ENCODE data around the gene GRK5. TPM values are rescaled to one million over a fixed set of nuclear protein-coding genes. Genes with fewer than 3 reads are reported as not detected.

The GRK5 gene
- total RNA-seq, 1 experiment from 2014 or later, result 1.2 TPM

- no peak overlapping the region for H2BK12ac ChIP-seq (ENCODE audit: insufficient read length, low read depth, low read length)
- H3K4me2 ChIP-seq (ENCODE audit: insufficient read depth, insufficient read length, low read length), result peak overlapping the region; percentile 92
- DNase-seq, result no peak
- no peak overlapping the region for H2BK5ac ChIP-seq (ENCODE audit: insufficient read length, low read length)
- no peaks in the 10 kb centered on the region for H3K79me2 ChIP-seq (ENCODE audit: insufficient read depth, low read length)
- H3K14ac ChIP-seq (ENCODE audit: insufficient read depth, low read length), result peak overlapping the region; percentile 39; the same call in 1 of the 2 replicates
- H2AFZ ChIP-seq (ENCODE audit: low read length), result no peak overlapping the region
- no peaks in the 10 kb centered on the region for H4K20me1 ChIP-seq (ENCODE audit: control insufficient read depth, insufficient read depth, insufficient read length)
- no peak overlapping the region for H2AK5ac ChIP-seq (ENCODE audit: insufficient read length, low read length)
- H3K18ac ChIP-seq (ENCODE audit: insufficient read length, low read depth, low read length), result no peak overlapping the region
- no peak overlapping the region for H4K91ac ChIP-seq (ENCODE audit: insufficient read length, low read depth, low read length)
- no peaks in the 10 kb centered on the region for H3K79me1 ChIP-seq (ENCODE audit: insufficient read depth, low read depth, low read length, poor library complexity, severe bottlenecking)
- peaks cover 13 to 22% of the 10 kb centered on the region in 2 experiments for H3K4me1 Mint-ChIP-seq
- peaks cover 20 to 48% (median 34%) of the 10 kb centered on the region in 3 experiments for H3K36me3 Mint-ChIP-seq (ENCODE audit: insufficient read depth in 1 of 3, low read depth in 3 of 3)
- H3K27ac ChIP-seq (ENCODE audit: insufficient read length, low read depth, low read length), result no peak overlapping the region
- H3K4me3 Mint-ChIP-seq, result peak overlapping the region; percentile 83 to 88
- peak overlapping the region in 1 of 3 experiments; percentile 93; a peak in 1 of 7 replicates for H3K27ac Mint-ChIP-seq
- H3K23ac ChIP-seq (ENCODE audit: insufficient read length, low read depth, low read length), result no peak overlapping the region
- no peaks in the 10 kb centered on the region for H3K27me3 Mint-ChIP-seq (ENCODE audit: low read depth)
- H3K4ac ChIP-seq (ENCODE audit: low read depth, low read length), result no peak overlapping the region
- H3K9ac ChIP-seq (ENCODE audit: extremely low read depth, insufficient read length, low read length), result peak overlapping the region; percentile 46
- H3T11ph ChIP-seq (ENCODE audit: low read length), result no peak overlapping the region
- H3K27me3 ChIP-seq (ENCODE audit: insufficient read depth, low read length), result no peaks in the 10 kb centered on the region
- no peaks in the 10 kb centered on the region for H3K9me3 Mint-ChIP-seq
- no peak overlapping the region for H4K8ac ChIP-seq (replicated peaks; ENCODE audit: insufficient read length, low read depth, low read length)
- TF ChIP-seq, protein P1, sequence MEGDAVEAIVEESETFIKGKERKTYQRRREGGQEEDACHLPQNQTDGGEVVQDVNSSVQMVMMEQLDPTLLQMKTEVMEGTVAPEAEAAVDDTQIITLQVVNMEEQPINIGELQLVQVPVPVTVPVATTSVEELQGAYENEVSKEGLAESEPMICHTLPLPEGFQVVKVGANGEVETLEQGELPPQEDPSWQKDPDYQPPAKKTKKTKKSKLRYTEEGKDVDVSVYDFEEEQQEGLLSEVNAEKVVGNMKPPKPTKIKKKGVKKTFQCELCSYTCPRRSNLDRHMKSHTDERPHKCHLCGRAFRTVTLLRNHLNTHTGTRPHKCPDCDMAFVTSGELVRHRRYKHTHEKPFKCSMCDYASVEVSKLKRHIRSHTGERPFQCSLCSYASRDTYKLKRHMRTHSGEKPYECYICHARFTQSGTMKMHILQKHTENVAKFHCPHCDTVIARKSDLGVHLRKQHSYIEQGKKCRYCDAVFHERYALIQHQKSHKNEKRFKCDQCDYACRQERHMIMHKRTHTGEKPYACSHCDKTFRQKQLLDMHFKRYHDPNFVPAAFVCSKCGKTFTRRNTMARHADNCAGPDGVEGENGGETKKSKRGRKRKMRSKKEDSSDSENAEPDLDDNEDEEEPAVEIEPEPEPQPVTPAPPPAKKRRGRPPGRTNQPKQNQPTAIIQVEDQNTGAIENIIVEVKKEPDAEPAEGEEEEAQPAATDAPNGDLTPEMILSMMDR (conservative IDR thresholded peaks at IDR 0.05), result no peak
- no CpG with 5 or more reads among the region's 7 CpGs for WGBS (ENCODE audit: extremely low coverage, insufficient read length, low lambda C conversion rate)
- no peak overlapping the region for H3K56ac ChIP-seq (ENCODE audit: insufficient read length, low read depth, low read length)
- H3K23me2 ChIP-seq (ENCODE audit: insufficient read length, low read depth, low read length, poor library complexity, severe bottlenecking), result peaks cover 5% of the 10 kb centered on the region
- no peak overlapping the region for H2BK20ac ChIP-seq (ENCODE audit: low read depth, low read length, poor library complexity, severe bottlenecking)
- no peak overlapping the region for H4K5ac ChIP-seq (ENCODE audit: insufficient read length, low read depth, low read length)
- no peak overlapping the region for H2BK120ac ChIP-seq (ENCODE audit: low read depth, low read length, poor library complexity, severe bottlenecking)
- H2BK15ac ChIP-seq (ENCODE audit: low read depth, low read length), result no peak overlapping the region
- no peaks in the 10 kb centered on the region for H3K4me1 ChIP-seq (ENCODE audit: insufficient read depth, low read length)
- no peaks in the 10 kb centered on the region for H3K9me3 ChIP-seq (ENCODE audit: control insufficient read depth, low read depth, low read length)
These were observed 41.3 kb upstream of the GRK5 start for GRCh38 chr10:119166118-119166500.

All from H9 (cell line).